Prostate gland (tissue), 2 donors: ENCODE results near the gene ATP5ME. TPM values are rescaled to one million over a fixed set of nuclear protein-coding genes. Genes with fewer than 3 reads are reported as not detected.

Source experiments
- DNase-seq: peaks from one replicate; pipeline ENCODE4 v3.0.0-alpha.2; 2019; ENCODE audit warnings: low spot score
- H3K27ac ChIP-seq, 2 donors: fragments of 200-600 bp; sonication (generic); 2 replicates each; pipeline ENCODE4 v1.5.1; 2017 to 2019
- H3K27me3 ChIP-seq: fragments of 200-600 bp; sonication (generic); replicated peaks from 2 replicates; pipeline ENCODE4 v1.5.1; 2019; ENCODE audit not compliant: insufficient read depth
- H3K36me3 ChIP-seq, 2 donors: fragments of 200-600 bp; sonication (generic); 1 replicate in 1 of 2; 2 replicates in 1 of 2; pipeline versions ENCODE4 v1.5.1 to v1.8.1; 2017 to 2019
- H3K4me1 ChIP-seq: fragments of 200-600 bp; sonication (generic); replicated peaks from 2 replicates; pipeline ENCODE4 v1.5.1; 2019
- H3K4me3 ChIP-seq, 2 donors: fragments of 200-600 bp; sonication (generic); 2 replicates each; pipeline ENCODE4 v1.5.1; 2017 to 2019
- H3K9me3 ChIP-seq: fragments of 200-600 bp; sonication (generic); 2 replicates; pipeline ENCODE4 v1.5.1; 2017
- POLR2A ChIP-seq: fragments of 450-650 bp; IDR thresholded peaks from one replicate; pipeline ENCODE4 v1.6.1; 2016; ENCODE audit warnings: antibody characterized with exemption, mild to moderate bottlenecking
- POLR2AphosphoS5 ChIP-seq: sonication (generic); formaldehyde crosslinking; IDR thresholded peaks from one replicate; pipeline ENCODE4 v1.6.1; 2017; ENCODE audit warnings: antibody characterized with exemption
- WGBS: methylation state at CpG from one replicate; pipeline ENCODE4 v1.1.5; 2018; 5-methylcytosine and 5-hydroxymethylcytosine counted together
- intact Hi-C: fragments of 100-400 bp; cut with DNase I; formaldehyde crosslinking; loops from one replicate; pipeline ENCODE4 v1.14.2; 2022
- total RNA-seq, 2 donors: library from RNA; depleted of rRNA; stranded (reverse); fragments of >200 nt; gene quantifications; one replicate each; pipeline ENCODE4 v1.1.0, GENCODE V29; 2016
- TF ChIP-seq, protein P1 (sequence below), 4 experiments: fragments of 200-600 bp in 2 of 4; fragments of 450-650 bp in 2 of 4; sonication (generic) in 2 of 4; IDR thresholded peaks; 1 replicate in 3 of 4; 2 replicates in 1 of 4; pipeline ENCODE4 v1.5.1; 2016 to 2019; ENCODE audit warnings: antibody characterized with exemption in 4 of 4, mild to moderate bottlenecking in 2 of 4, moderate library complexity in 2 of 4

The ATP5ME gene
- total RNA-seq, 2 donors from 2014 or later: 148 to 313 TPM

DNA sequence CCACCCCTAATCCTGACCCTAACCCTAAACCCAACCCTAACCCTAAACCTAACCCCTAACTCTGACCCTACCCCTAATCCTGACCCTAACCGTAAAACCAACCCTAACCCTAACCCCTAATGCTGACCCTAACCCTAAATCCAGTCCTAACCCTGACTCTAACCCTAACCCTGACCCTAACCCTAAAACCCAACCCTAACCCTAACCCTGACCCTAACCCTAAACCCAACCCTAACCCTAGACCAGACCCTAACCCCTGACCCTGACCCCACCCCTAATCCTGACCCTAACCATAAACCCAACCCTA, 30.8 kb upstream of the ATP5ME start:
- DNase-seq: no peak
- intact Hi-C loops: no loop called here
- Histone ChIP-seq H3K27ac (no peak overlapping the region), H3K9me3 (no peaks in the 10 kb centered on the region), H3K4me1 (peaks cover 10% of the 10 kb centered on the region), H3K27me3 (no peaks in the 10 kb centered on the region), H3K4me3 (peak overlapping the region; percentile 90 to 99), H3K36me3 (no peaks in the 10 kb centered on the region)
- TF ChIP-seq, protein P1, sequence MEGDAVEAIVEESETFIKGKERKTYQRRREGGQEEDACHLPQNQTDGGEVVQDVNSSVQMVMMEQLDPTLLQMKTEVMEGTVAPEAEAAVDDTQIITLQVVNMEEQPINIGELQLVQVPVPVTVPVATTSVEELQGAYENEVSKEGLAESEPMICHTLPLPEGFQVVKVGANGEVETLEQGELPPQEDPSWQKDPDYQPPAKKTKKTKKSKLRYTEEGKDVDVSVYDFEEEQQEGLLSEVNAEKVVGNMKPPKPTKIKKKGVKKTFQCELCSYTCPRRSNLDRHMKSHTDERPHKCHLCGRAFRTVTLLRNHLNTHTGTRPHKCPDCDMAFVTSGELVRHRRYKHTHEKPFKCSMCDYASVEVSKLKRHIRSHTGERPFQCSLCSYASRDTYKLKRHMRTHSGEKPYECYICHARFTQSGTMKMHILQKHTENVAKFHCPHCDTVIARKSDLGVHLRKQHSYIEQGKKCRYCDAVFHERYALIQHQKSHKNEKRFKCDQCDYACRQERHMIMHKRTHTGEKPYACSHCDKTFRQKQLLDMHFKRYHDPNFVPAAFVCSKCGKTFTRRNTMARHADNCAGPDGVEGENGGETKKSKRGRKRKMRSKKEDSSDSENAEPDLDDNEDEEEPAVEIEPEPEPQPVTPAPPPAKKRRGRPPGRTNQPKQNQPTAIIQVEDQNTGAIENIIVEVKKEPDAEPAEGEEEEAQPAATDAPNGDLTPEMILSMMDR (IDR thresholded peaks at IDR 0.05): no peak
- TF ChIP-seq POLR2A: no peak
- no peak for TF ChIP-seq POLR2AphosphoS5
- WGBS: 76% methylated on average over 1 of the region's 1 CpG

DNA sequence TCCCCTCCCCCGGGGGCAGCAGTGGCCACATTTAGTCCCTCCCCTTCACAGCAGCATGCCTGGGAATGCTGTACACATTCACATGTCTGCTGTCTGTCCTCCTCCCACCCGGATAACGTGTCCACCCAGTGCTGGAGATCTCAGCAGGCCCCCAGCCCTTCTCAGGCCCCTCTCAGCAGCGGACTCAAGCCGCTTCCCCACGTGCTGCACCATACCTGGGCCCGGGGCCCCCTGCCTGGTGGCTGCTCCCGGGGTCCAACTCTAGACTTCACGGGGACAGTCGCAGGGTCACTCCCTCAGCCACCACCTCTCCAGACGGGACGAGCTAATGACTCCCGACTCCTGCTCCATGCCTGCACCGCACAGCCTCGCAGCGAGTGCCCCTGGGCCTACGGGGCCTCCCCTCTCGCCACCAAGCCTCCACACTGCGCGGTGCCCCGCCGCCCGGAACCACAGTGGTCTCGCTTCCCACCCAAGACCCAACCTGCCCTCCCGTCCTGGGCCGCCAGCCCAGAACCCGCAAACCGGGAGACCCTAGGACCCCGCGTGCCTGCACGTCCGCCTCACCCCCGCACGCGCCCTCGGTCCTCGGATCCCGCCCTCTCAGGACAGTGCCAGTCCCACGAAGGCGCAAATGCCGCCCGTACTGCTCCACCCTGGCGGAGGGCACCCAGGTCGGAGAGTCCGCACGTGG, 30.3 kb upstream of the ATP5ME start:
- intact Hi-C loops: no loop called here
- H3K9me3 ChIP-seq: no peaks in the 10 kb centered on the region
- H3K4me1 ChIP-seq: peaks cover 10% of the 10 kb centered on the region
- WGBS: 93% methylated on average over 36 of the region's 46 CpGs
- DNase-seq: no peak
- no peaks in the 10 kb centered on the region for H3K27me3 ChIP-seq
- no peak overlapping the region for H3K27ac ChIP-seq
- H3K4me3 ChIP-seq: no peak overlapping the region
- H3K36me3 ChIP-seq: no peaks in the 10 kb centered on the region
- TF ChIP-seq POLR2AphosphoS5 (no peak), POLR2A (no peak)
- TF ChIP-seq, protein P1 (IDR thresholded peaks at IDR 0.05): no peak

DNA sequence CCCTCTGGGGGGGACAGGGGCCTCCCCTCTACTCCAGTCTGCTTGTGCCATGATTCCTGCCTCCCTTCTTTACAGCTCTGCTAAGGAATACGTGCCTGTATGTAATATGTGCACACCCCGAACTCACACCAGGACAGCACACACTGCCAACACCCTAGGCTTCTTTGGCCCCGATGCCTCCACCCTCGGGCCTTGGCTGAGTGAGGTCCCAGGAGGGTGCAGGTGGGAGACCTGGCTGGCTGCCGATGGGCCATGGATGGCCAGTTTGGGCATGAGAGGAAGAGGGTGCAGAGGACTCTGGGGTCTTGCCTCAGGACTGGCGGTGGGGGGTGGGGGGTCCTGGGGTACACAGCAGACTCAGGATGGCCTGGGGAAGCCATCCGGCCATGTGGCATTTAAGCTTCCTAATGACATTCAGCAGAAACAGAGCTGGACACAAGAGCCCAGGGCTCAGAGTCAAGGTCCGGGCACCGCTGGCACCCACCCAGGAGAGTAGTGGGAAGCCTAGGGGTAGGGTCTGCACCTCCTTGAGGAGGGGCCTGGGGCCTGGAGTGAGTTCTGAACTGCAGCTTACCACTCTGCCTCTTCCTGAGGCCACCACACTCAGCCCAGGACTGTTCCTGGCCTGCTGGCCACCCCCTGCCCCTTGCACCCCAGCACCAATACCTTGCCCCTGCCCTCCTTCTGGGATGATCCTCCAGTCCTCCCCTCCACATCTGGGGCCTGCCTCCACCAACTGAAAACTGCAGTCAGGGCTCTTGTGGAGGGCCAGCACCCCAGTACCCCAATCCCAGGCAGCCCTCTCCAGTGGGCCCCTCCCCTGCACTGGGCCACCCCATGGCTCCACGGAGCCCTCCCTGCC, 29.5 kb upstream of the ATP5ME start:
- intact Hi-C loops: no loop called here

DNA sequence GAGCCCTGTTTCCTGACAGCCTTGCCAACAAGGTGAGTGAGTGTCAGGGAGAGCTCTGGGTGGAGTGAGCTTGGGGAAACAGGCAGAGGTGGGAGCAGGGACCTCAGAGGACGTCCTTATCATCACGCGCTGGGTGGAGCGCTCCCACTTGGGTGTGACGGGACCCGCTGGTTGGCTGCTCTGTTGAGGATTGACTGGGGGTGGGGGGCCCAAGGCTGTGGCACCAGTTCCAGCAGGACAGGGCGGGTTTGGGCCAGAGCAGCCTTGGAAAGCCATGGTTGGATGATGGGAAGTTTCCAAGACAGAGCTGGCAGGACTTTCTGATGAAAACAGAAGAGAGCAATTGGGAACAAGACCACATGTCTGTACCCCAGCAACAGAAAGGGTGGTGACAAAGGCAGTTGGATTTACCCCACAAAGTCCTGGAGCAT, 28.6 kb upstream of the ATP5ME start:
- Histone ChIP-seq H3K4me3 (no peak overlapping the region), H3K36me3 (no peaks in the 10 kb centered on the region), H3K4me1 (no peaks in the 10 kb centered on the region), H3K9me3 (no peaks in the 10 kb centered on the region), H3K27me3 (no peaks in the 10 kb centered on the region), H3K27ac (no peak overlapping the region)
- no peak for DNase-seq
- TF ChIP-seq, protein P1 (IDR thresholded peaks at IDR 0.05): no peak
- no peak for TF ChIP-seq POLR2A
- WGBS: 76% methylated on average over 7 of the region's 7 CpGs
- intact Hi-C loops: no loop called here

More for the DNA sequence above, 29.5 kb upstream of the ATP5ME start:
- Histone ChIP-seq H3K27me3 (no peaks in the 10 kb centered on the region), H3K36me3 (no peaks in the 10 kb centered on the region), H3K4me3 (no peak overlapping the region), H3K4me1 (peaks cover 8% of the 10 kb centered on the region), H3K27ac (no peak overlapping the region), H3K9me3 (no peaks in the 10 kb centered on the region)
- TF ChIP-seq POLR2AphosphoS5 (no peak), POLR2A (no peak)
- TF ChIP-seq, protein P1 (IDR thresholded peaks at IDR 0.05): no peak
- DNase-seq: no peak
- WGBS: 86% methylated on average over 10 of the region's 10 CpGs
